Fibroblast of lung (primary cell): ENCODE data around the gene TIMM17B. TPM values are rescaled to one million over a fixed set of nuclear protein-coding genes. Genes with fewer than 3 reads are reported as not detected.

ENCODE experiments used
- DNase-seq, 2 donors: peaks; one replicate each; pipeline versions ENCODE4 v3.0.0 to v3.0.0-alpha.2; 2010; ENCODE audit warnings: low read depth in 2 of 2
- H2AFZ ChIP-seq: 2 replicates; pipeline ENCODE4 v1.5.1; 2012; ENCODE audit warnings: low read length, control low read depth, inconsistent platforms
- H3K27ac ChIP-seq: 2 replicates; pipeline ENCODE4 v1.5.1; 2011; ENCODE audit warnings: low read length, control low read depth; ENCODE audit not compliant: insufficient read depth
- H3K27me3 ChIP-seq: 2 replicates; pipeline ENCODE4 v1.5.1; 2011; ENCODE audit warnings: mild to moderate bottlenecking, low read length; ENCODE audit not compliant: control insufficient read depth, insufficient read depth
- H3K36me3 ChIP-seq: 2 replicates; pipeline ENCODE4 v1.5.1; 2011; ENCODE audit warnings: low read length; ENCODE audit not compliant: control insufficient read depth, insufficient read depth
- H3K4me1 ChIP-seq: 2 replicates; pipeline ENCODE4 v1.5.1; 2011; ENCODE audit warnings: low read length; ENCODE audit not compliant: control insufficient read depth, insufficient read depth; ENCODE audit errors: extremely low read depth
- H3K4me2 ChIP-seq: 2 replicates; pipeline ENCODE4 v1.5.1; 2011; ENCODE audit warnings: low read length, control low read depth; ENCODE audit not compliant: insufficient read depth; ENCODE audit errors: extremely low read depth
- H3K4me3 ChIP-seq, 4 experiments: fragments of 200-600 bp in 1 of 4; sonication (generic) in 1 of 4; replicated peaks in 1 of 4; 2 replicates each; pipeline ENCODE4 v1.5.1; 2011 to 2016; ENCODE audit warnings: low read length in 4 of 4, low read depth in 3 of 4, mild to moderate bottlenecking in 3 of 4, control low read depth in 2 of 4, inconsistent platforms in 1 of 4, mixed read lengths in 1 of 4; ENCODE audit not compliant: insufficient read depth in 1 of 4; ENCODE audit errors: control extremely low read depth in 1 of 4
- H3K79me2 ChIP-seq: 2 replicates; pipeline ENCODE4 v1.5.1; 2012; ENCODE audit warnings: mild to moderate bottlenecking, low read length, inconsistent platforms; ENCODE audit not compliant: control insufficient read depth, insufficient read depth
- H3K9ac ChIP-seq: 2 replicates; pipeline ENCODE4 v1.5.1; 2011; ENCODE audit warnings: mild to moderate bottlenecking, low read length, control low read depth; ENCODE audit not compliant: insufficient read depth
- H3K9me3 ChIP-seq: 2 replicates; pipeline ENCODE4 v1.5.1; 2012; ENCODE audit warnings: low read depth, low read length; ENCODE audit not compliant: control insufficient read depth, insufficient read depth
- H4K20me1 ChIP-seq: 2 replicates; pipeline ENCODE4 v1.5.1; 2011; ENCODE audit warnings: low read length; ENCODE audit not compliant: control insufficient read depth, insufficient read depth; ENCODE audit errors: extremely low read depth
- CTCF ChIP-seq, 2 donors: IDR thresholded peaks in 1 of 2; conservative IDR thresholded peaks in 1 of 2; 1 replicate in 1 of 2; 2 replicates in 1 of 2; pipeline ENCODE4 v1.5.1; 2011 to 2012; ENCODE audit warnings: low read length in 2 of 2, control low read depth in 1 of 2, inconsistent platforms in 1 of 2, low read depth in 1 of 2, mild to moderate bottlenecking in 1 of 2
- EZH2 ChIP-seq: IDR thresholded peaks from 2 replicates; pipeline ENCODE4 v1.5.1; 2012; ENCODE audit warnings: low read length, control low read depth, mild to moderate bottlenecking; ENCODE audit errors: missing control alignments
- polyA plus RNA-seq, 2 donors: library from polyadenylated mRNA; depleted of rRNA in 1 of 2; stranded (reverse) in 1 of 2; unstranded in 1 of 2; fragments of >200 nt; gene quantifications; 2 replicates each; pipeline ENCODE4 v1.2.1, GENCODE V29; 2011 to 2012; ENCODE audit warnings: missing spikeins in 1 of 2
- total RNA-seq: library from RNA; depleted of rRNA; stranded (reverse); fragments of >200 nt; gene quantifications from 2 replicates; pipeline ENCODE4 v1.2.1, GENCODE V29; 2014

The TIMM17B gene
- total and polyA plus RNA-seq, 2 donors (not counting 1 experiment from before 2014, with no cell fraction given), result 19.0 to 32.0 TPM

- no peak for DNase-seq
- Histone ChIP-seq H3K79me2 (peaks cover 13% of the 10 kb centered on the region), H4K20me1 (no peaks in the 10 kb centered on the region), H2AFZ (no peak overlapping the region), H3K9me3 (no peaks in the 10 kb centered on the region), H3K4me2 (peak overlapping the region; percentile 5), H3K27me3 (no peaks in the 10 kb centered on the region), H3K9ac (no peak overlapping the region), H3K4me1 (peaks cover 3% of the 10 kb centered on the region), H3K4me3 (no peak overlapping the region), H3K27ac (no peak overlapping the region), H3K36me3 (peaks cover 9% of the 10 kb centered on the region)
- no peak for TF ChIP-seq EZH2
- no peak for TF ChIP-seq CTCF (conservative IDR thresholded peaks at IDR 0.05 in 1 of 2, IDR thresholded peaks at IDR 0.05 in 1 of 2; ENCODE audit: low read depth in 1 of 2, low read length in 2 of 2)
These were observed 1.5 kb upstream of the TIMM17B start for GRCh38 chrX:48899078-48899410.

- H3K9ac ChIP-seq, result peak overlapping the region; percentile 90
- H3K27me3 ChIP-seq, result no peaks in the 10 kb centered on the region
These were observed 377 bp downstream of the TIMM17B start for GRCh38 chrX:48897157-48897624.

GRCh38 chrX:48896611-48897011 is 957 bp downstream of the TIMM17B start:
- peaks cover 4% of the 10 kb centered on the region for H3K36me3 ChIP-seq
- peak overlapping the region; percentile 97 for H3K27ac ChIP-seq
- H3K4me2 ChIP-seq, result peak overlapping the region; percentile 77
- peaks cover 13% of the 10 kb centered on the region for H3K79me2 ChIP-seq
- peak; percentile 23 to 42 for DNase-seq
- no peak for TF ChIP-seq CTCF (conservative IDR thresholded peaks at IDR 0.05 in 1 of 2, IDR thresholded peaks at IDR 0.05 in 1 of 2; ENCODE audit: low read depth in 1 of 2, low read length in 2 of 2)
- no peak for TF ChIP-seq EZH2
- no peaks in the 10 kb centered on the region for H3K27me3 ChIP-seq
- H2AFZ ChIP-seq, result no peak overlapping the region
- peaks cover 3% of the 10 kb centered on the region for H3K4me1 ChIP-seq
- no peaks in the 10 kb centered on the region for H4K20me1 ChIP-seq
- H3K4me3 ChIP-seq, result peak overlapping the region; percentile 62 to 89 (median 81)
- H3K9ac ChIP-seq, result peak overlapping the region; percentile 53
- no peaks in the 10 kb centered on the region for H3K9me3 ChIP-seq

More at GRCh38 chrX:48897157-48897624, 377 bp downstream of the TIMM17B start:
- Histone ChIP-seq H4K20me1 (no peaks in the 10 kb centered on the region), H3K27ac (peak overlapping the region; percentile 97), H3K4me3 (peak overlapping the region; percentile 62 to 89 (median 81)), H3K4me2 (peak overlapping the region; percentile 77), H3K9me3 (no peaks in the 10 kb centered on the region), H3K79me2 (peaks cover 13% of the 10 kb centered on the region), H3K4me1 (peaks cover 3% of the 10 kb centered on the region), H3K36me3 (peaks cover 7% of the 10 kb centered on the region), H2AFZ (peak overlapping the region; percentile 23)
- TF ChIP-seq CTCF (conservative IDR thresholded peaks at IDR 0.05 in 1 of 2, IDR thresholded peaks at IDR 0.05 in 1 of 2; ENCODE audit: low read depth in 1 of 2, low read length in 2 of 2) (no peak), EZH2 (no peak)
- peak; percentile 62 to 72 for DNase-seq
